NOMO-1 treated with DMSO at 0.1 percent for 48 hours (cell line): ENCODE results near the gene CCDC27.

Experiments
- DNase-seq: peaks from one replicate; lab custom pipeline; 2025; ENCODE audit not compliant: unreplicated experiment; lab: John Stamatoyannopoulos, UW

CCDC27 gene

GRCh38 chr1:3816331-3817137 lies 64.3 kb downstream of the CCDC27 start:
- DNase-seq: no peak

DNA sequence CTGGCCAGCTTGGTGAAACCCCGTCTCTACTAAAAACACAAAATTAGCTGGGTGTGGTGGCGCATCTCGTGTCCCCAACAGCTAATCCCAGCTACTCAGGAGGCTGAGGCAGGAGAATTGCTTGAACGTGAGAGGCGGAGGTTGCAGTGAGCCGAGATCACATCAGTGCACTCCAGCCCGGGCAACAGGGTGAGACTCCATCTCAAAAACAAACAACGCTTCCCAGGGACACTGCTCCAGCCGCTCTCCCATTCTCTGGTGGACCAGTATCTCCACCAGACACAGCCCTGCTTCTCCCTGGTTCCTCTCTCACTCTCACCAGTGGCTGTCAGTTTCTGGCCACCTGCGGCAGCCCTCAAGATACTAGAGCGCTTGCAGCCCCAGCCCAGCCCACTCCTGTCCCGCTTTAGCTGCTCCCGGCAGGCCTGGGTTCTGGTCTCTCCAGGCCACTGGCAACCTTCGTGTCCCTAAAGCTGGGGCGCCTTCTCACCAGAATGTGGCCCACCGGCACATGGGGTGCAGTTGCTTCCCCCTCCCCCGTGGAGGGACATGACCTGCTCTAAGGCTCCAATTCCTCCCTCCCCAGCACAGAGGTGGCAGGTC lies 65.0 kb downstream of the CCDC27 start:
- no peak for DNase-seq

GRCh38 chr1:3817821-3818597 lies 65.8 kb downstream of the CCDC27 start:
- DNase-seq: no peak

DNA sequence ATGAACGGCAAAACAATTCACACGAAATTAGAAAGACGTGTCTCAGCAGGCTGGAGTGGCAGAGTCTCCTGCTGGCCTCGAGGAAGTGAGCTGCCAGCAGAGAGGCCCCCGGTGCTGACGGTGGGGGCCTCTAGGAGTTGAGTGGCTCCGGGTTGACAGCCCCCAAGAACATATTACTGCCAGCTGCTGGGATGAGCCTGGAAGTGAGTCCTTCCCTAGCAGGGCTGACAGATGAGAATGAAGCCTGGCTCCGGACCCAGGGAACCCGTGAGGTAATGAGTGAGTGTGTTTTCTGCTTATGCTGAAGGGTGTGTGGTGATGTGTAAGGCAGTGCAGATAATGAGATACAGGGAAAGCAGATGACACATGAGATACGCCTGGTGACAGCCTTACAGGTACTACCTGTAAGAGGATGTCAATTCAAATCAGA lies 67.5 kb downstream of the CCDC27 start:
- DNase-seq: no peak

GRCh38 chr1:3820316-3820715 lies 68.1 kb downstream of the CCDC27 start:
- DNase-seq: no peak

- no peak for DNase-seq
Observed at GRCh38 chr1:3821004-3821403, 68.8 kb downstream of the CCDC27 start.
